IMR-90 (cell line): ENCODE data around the gene CLEC20A. TPM values are rescaled to one million over a fixed set of nuclear protein-coding genes. Genes with fewer than 3 reads are reported as not detected.

Experiments used
- ATAC-seq: fragments of 200-7000 bp; cut with Tn5 transposase; 2 replicates; pipeline ENCODE4 v1.9.1; 2020; ENCODE audit warnings: low read depth, mild to moderate bottlenecking, moderate library complexity
- BruUV-seq: library from RNA; stranded (reverse); fragments of 400-500 nt; replicated peaks from 2 replicates; lab custom pipeline; 2021; lab: Mats Ljungman, UMichigan
- CTCF ChIA-PET: fragments of 300-600 bp; formaldehyde crosslinking; extraction: SDS; loops from one replicate; lab custom pipeline; 2021; ENCODE audit warnings: antibody characterized with exemption; lab: Yijun Ruan, JAX
- POLR2A ChIA-PET: fragments of 300-600 bp; sonication (Branson Sonifier 250); formaldehyde crosslinking; loops from one replicate; lab custom pipeline; 2022; ENCODE audit warnings: antibody characterized with exemption; ENCODE audit not compliant: unreplicated experiment; lab: Charles Lee
- DNase-seq: peaks from one replicate; pipeline ENCODE4 v3.0.0; 2013
- H2AFZ ChIP-seq: replicated peaks from 2 replicates; pipeline ENCODE3; 2013; ENCODE audit warnings: low read length, mild to moderate bottlenecking; ENCODE audit not compliant: poor library complexity
- H2AK5ac ChIP-seq: 2 replicates; pipeline ENCODE4 v1.6.1; 2013; ENCODE audit warnings: low read depth, low read length, inconsistent platforms
- H2AK9ac ChIP-seq: replicated peaks from 2 replicates; pipeline ENCODE3; 2013; ENCODE audit warnings: mild to moderate bottlenecking, low read depth, low read length, moderate library complexity; ENCODE audit not compliant: poor library complexity
- H2BK120ac ChIP-seq: 2 replicates; pipeline ENCODE4 v1.6.1; 2013; ENCODE audit warnings: low read depth, low read length, inconsistent platforms
- H2BK15ac ChIP-seq: 3 replicates; pipeline ENCODE4 v1.6.1; 2013; ENCODE audit warnings: low read depth, low read length, inconsistent platforms
- H2BK20ac ChIP-seq: 2 replicates; pipeline ENCODE4 v1.6.1; 2013; ENCODE audit warnings: low read depth, mild to moderate bottlenecking, inconsistent platforms, low read length, moderate library complexity
- H2BK5ac ChIP-seq: 2 replicates; pipeline ENCODE4 v1.6.1; 2013; ENCODE audit warnings: mild to moderate bottlenecking, low read depth, low read length, inconsistent platforms; ENCODE audit not compliant: poor library complexity, severe bottlenecking
- H3K14ac ChIP-seq: replicated peaks from 2 replicates; pipeline ENCODE4 v1.6.1; 2013; ENCODE audit warnings: low read depth, low read length, inconsistent platforms
- H3K18ac ChIP-seq: 2 replicates; pipeline ENCODE4 v1.6.1; 2013; ENCODE audit warnings: low read depth, low read length, control low read depth
- H3K23ac ChIP-seq: 2 replicates; pipeline ENCODE4 v1.6.1; 2013; ENCODE audit warnings: low read depth, low read length, inconsistent platforms
- H3K27ac ChIP-seq: 2 replicates; pipeline ENCODE4 v1.5.1; 2013; ENCODE audit warnings: mild to moderate bottlenecking, control low read depth, low read length; ENCODE audit not compliant: insufficient read depth
- H3K27me3 ChIP-seq: 2 replicates; pipeline ENCODE4 v1.6.1; 2013; ENCODE audit warnings: low read length; ENCODE audit not compliant: control insufficient read depth, insufficient read depth
- H3K36me3 ChIP-seq: 2 replicates; pipeline ENCODE4 v1.6.1; 2013; ENCODE audit warnings: low read length, mixed read lengths; ENCODE audit not compliant: control insufficient read depth, insufficient read depth
- H3K4ac ChIP-seq: 2 replicates; pipeline ENCODE4 v1.6.1; 2013; ENCODE audit warnings: low read depth, low read length, inconsistent platforms
- H3K4me1 ChIP-seq: 2 replicates; pipeline ENCODE4 v1.6.1; 2013; ENCODE audit warnings: low read length, mixed read lengths; ENCODE audit not compliant: control insufficient read depth, insufficient read depth
- H3K4me2 ChIP-seq: 2 replicates; pipeline ENCODE4 v1.6.1; 2013; ENCODE audit warnings: low read depth, mild to moderate bottlenecking, control low read depth, low read length, moderate library complexity
- H3K4me3 ChIP-seq: 2 replicates; pipeline ENCODE4 v1.5.1; 2013; ENCODE audit warnings: low read depth, mild to moderate bottlenecking, control low read depth, low read length, moderate library complexity; ENCODE audit not compliant: insufficient read depth
- H3K56ac ChIP-seq: 2 replicates; pipeline ENCODE4 v1.6.1; 2013; ENCODE audit warnings: low read length, inconsistent platforms; ENCODE audit not compliant: insufficient read depth; ENCODE audit errors: extremely low read depth
- H3K79me1 ChIP-seq, 2 experiments: 2 replicates each; pipeline ENCODE4 v1.6.1; 2013; ENCODE audit warnings: low read length in 2 of 2, inconsistent platforms in 1 of 2, low read depth in 1 of 2
- H3K9ac ChIP-seq: 2 replicates; pipeline ENCODE4 v1.6.1; 2013; ENCODE audit warnings: low read depth, low read length, control low read depth
- H3K9me1 ChIP-seq: 2 replicates; pipeline ENCODE4 v1.6.1; 2013; ENCODE audit warnings: low read length, inconsistent platforms; ENCODE audit not compliant: insufficient read depth
- H3K9me3 ChIP-seq: 2 replicates; pipeline ENCODE4 v1.6.1; 2013; ENCODE audit warnings: low read length; ENCODE audit not compliant: control insufficient read depth, insufficient read depth
- H4K20me1 ChIP-seq: 2 replicates; pipeline ENCODE4 v1.6.1; 2013; ENCODE audit warnings: low read length, inconsistent platforms; ENCODE audit not compliant: insufficient read depth
- H4K5ac ChIP-seq: 2 replicates; pipeline ENCODE4 v1.6.1; 2013; ENCODE audit warnings: mild to moderate bottlenecking, low read depth, low read length, control low read depth
- H4K8ac ChIP-seq, 2 experiments: 2 replicates each; pipeline ENCODE4 v1.6.1; 2013; ENCODE audit warnings: low read depth in 2 of 2, low read length in 2 of 2, control low read depth in 1 of 2, inconsistent platforms in 1 of 2
- H4K91ac ChIP-seq: 2 replicates; pipeline ENCODE4 v1.6.1; 2013; ENCODE audit warnings: low read depth, low read length, inconsistent platforms; ENCODE audit not compliant: insufficient read depth
- BHLHE40 ChIP-seq: fragments of 150-350 bp; IDR thresholded peaks from 2 replicates; pipeline ENCODE4 v1.6.1; 2016; ENCODE audit warnings: mild to moderate bottlenecking, low read depth, low read length
- CEBPB ChIP-seq: IDR thresholded peaks from 2 replicates; pipeline ENCODE4 v1.6.1; 2012; ENCODE audit warnings: low read depth, low read length, improper control_type of control experiment
- CHD1 ChIP-seq: IDR thresholded peaks from 2 replicates; pipeline ENCODE4 v1.6.1; 2012; ENCODE audit warnings: low read depth, low read length, improper control_type of control experiment
- CTCF ChIP-seq: conservative IDR thresholded peaks from 2 replicates; pipeline ENCODE4 v1.5.1; 2012; ENCODE audit warnings: mild to moderate bottlenecking, low read depth, low read length, improper control_type of control experiment
- ELK1 ChIP-seq: fragments of 150-350 bp; IDR thresholded peaks from 2 replicates; pipeline ENCODE4 v1.6.1; 2016; ENCODE audit warnings: low read depth, mild to moderate bottlenecking, low read length, moderate library complexity, borderline replicate concordance
- FOS ChIP-seq: fragments of 150-350 bp; IDR thresholded peaks from 2 replicates; pipeline ENCODE4 v1.6.1; 2016; ENCODE audit warnings: low read depth, low read length
- MAFK ChIP-seq: IDR thresholded peaks from 2 replicates; pipeline ENCODE4 v1.6.1; 2012; ENCODE audit warnings: low read depth, low read length, improper control_type of control experiment
- MAZ ChIP-seq: IDR thresholded peaks from 2 replicates; pipeline ENCODE4 v1.6.1; 2012; ENCODE audit warnings: low read depth, mild to moderate bottlenecking, low read length, improper control_type of control experiment, moderate library complexity, borderline replicate concordance
- MXI1 ChIP-seq: IDR thresholded peaks from 2 replicates; pipeline ENCODE4 v1.6.1; 2012; ENCODE audit warnings: low read depth, mild to moderate bottlenecking, low read length, moderate library complexity, borderline replicate concordance
- NFE2L2 ChIP-seq: fragments of 150-350 bp; IDR thresholded peaks from 2 replicates; pipeline ENCODE4 v1.6.1; 2016; ENCODE audit warnings: low read depth, mild to moderate bottlenecking, low read length
- RAD21 ChIP-seq: IDR thresholded peaks from 2 replicates; pipeline ENCODE4 v1.6.1; 2012; ENCODE audit warnings: low read length, improper control_type of control experiment
- RFX5 ChIP-seq: IDR thresholded peaks from 2 replicates; pipeline ENCODE4 v1.8.0; 2012; ENCODE audit warnings: low read depth, mild to moderate bottlenecking, low read length, moderate library complexity
- USF2 ChIP-seq: fragments of 150-350 bp; IDR thresholded peaks from 2 replicates; pipeline ENCODE4 v1.6.1; 2017; ENCODE audit warnings: mild to moderate bottlenecking, antibody characterized with exemption, low read length, low read depth
- WGBS, 2 experiments: methylation state at CpG; one replicate each; pipeline versions ENCODE4 v1.1.5 to v1.1.7; 2013; ENCODE audit warnings: missing lambda C conversion rate in 2 of 2; ENCODE audit not compliant: insufficient read length in 1 of 2; ENCODE audit errors: extremely low coverage in 2 of 2; 5-methylcytosine and 5-hydroxymethylcytosine counted together
- dilution Hi-C: fragments of 300-500 bp; cut with HindIII; formaldehyde crosslinking; loops from one replicate; pipeline ENCODE4 v1.14.3; 2018; ENCODE audit warnings: low sequenced_read_pairs; ENCODE audit not compliant: unreplicated experiment
- in situ Hi-C: fragments of 300-500 bp; cut with MboI; formaldehyde crosslinking; loops from 3 replicates; pipeline ENCODE4 v1.14.3; 2019; ENCODE audit warnings: low sequenced_read_pairs, inconsistent platforms, mixed read lengths
- intact Hi-C: fragments of 100-400 bp; cut with micrococcal nuclease; formaldehyde crosslinking; loops from 2 replicates; pipeline ENCODE4 v1.10.0; 2022
- polyA plus RNA-seq, 3 experiments: library from polyadenylated mRNA; depleted of rRNA; stranded (reverse); fragments of >200 nt; gene quantifications; 2 replicates each; pipeline ENCODE4 v1.2.3, GENCODE V29; 2012; ENCODE audit warnings: low replicate concordance in 1 of 3
- total RNA-seq: library from RNA; depleted of rRNA; stranded (reverse); fragments of >200 nt; gene quantifications from 2 replicates; pipeline ENCODE4 v1.2.3, GENCODE V29; 2012

CLEC20A gene
- total and polyA plus RNA-seq, 2 of the 4 experiments (the other 2 are of a cell fraction), result not detected

- CTCF ChIA-PET, result interaction anchor here (0.7 to 2.9 kb wide), 4 partner anchors 196 to 530 kb away, joined by 3 to 12 read pairs (median 6); no protein-coding TSS in a partner anchor
- Histone ChIP-seq H2BK5ac (peak overlapping the region; percentile 83), H2BK15ac (peak overlapping the region; percentile 60; the same call in 2 of the 3 replicates), H3K4me2 (peak overlapping the region; percentile 9; the same call in 1 of the 2 replicates), H3K79me1 (peaks cover 0 to 14% of the 10 kb centered on the region in 2 experiments; a peak in 2 of 4 replicates), H3K4me1 (peaks cover 43% of the 10 kb centered on the region), H2AK5ac (peak overlapping the region; percentile 99), H4K20me1 (peaks cover 4% of the 10 kb centered on the region; the same call in 1 of the 2 replicates), H3K56ac (peak overlapping the region; percentile 21; the same call in 1 of the 2 replicates), H4K5ac (peak overlapping the region; percentile 37), H2AFZ (peak overlapping the region; percentile 70), H3K9me1 (peaks cover 37% of the 10 kb centered on the region), H3K27ac (peak overlapping the region; percentile 64), H3K9me3 (no peaks in the 10 kb centered on the region), H2BK20ac (peak overlapping the region; percentile 94), H3K9ac (no peak overlapping the region), H4K91ac (peak overlapping the region; percentile 93), H4K8ac (peak overlapping the region; percentile 27 to 91), H3K18ac (peak overlapping the region; percentile 74), H3K36me3 (no peaks in the 10 kb centered on the region), H3K23ac (peak overlapping the region; percentile 62), H2BK120ac (peak overlapping the region; percentile 94), H3K4me3 (no peak overlapping the region), H2AK9ac (peak overlapping the region; percentile 89), H3K4ac (peak overlapping the region; percentile 94), H3K14ac (peak overlapping the region; percentile 88), H3K27me3 (no peaks in the 10 kb centered on the region)
- intact Hi-C loops, result no loop called here
- DNase-seq (peak; percentile 88), ATAC-seq (peak; percentile 30)
- 20% methylated on average over 1 of the region's 9 CpGs; no CpG with 5 or more reads in 1 of the 2 experiments for WGBS, 2 experiments
- no TSS peak for BruUV-seq
- in situ Hi-C loops, result loop anchor here (10.0 kb wide), 1 partner anchor 826 kb away; the partner anchor contains the start of gene AXDND1
- POLR2A ChIA-PET, result no interaction called here
- dilution Hi-C loops, result no loop called here
- TF ChIP-seq RAD21 (no peak), BHLHE40 (0 out of 2 replicates have a peak, but pooled peaks have one; percentile 20), CEBPB (0 out of 2 replicates have a peak, but pooled peaks have one; percentile 16), CHD1 (no peak), ELK1 (no peak), RFX5 (no peak), CTCF (no peak), USF2 (no peak), FOS (peak; percentile 74), MAZ (peak; percentile 46; the same call in 1 of the 2 replicates), MXI1 (no peak), MAFK (0 out of 2 replicates have a peak, but pooled peaks have one; percentile 6), NFE2L2 (no peak)
Observed at GRCh38 chr1:178538192-178538916, 41.6 kb upstream of the CLEC20A start.
